ENCODE results near the gene TMPRSS6. TPM values are rescaled to one million over a fixed set of nuclear protein-coding genes. Genes with fewer than 3 reads are reported as not detected.

TMPRSS6 gene
- total and polyA plus RNA-seq, 2 donors: 0.04 TPM; not detected in 1

- no peak for DNase-seq (ENCODE audit: extremely low spot score)
- Histone ChIP-seq H3K4me1 (ENCODE audit: insufficient read depth) (no peaks in the 10 kb centered on the region), H3K4me3 (ENCODE audit: low read depth, low read length) (no peak overlapping the region), H3K36me3 (ENCODE audit: insufficient read depth) (no peaks in the 10 kb centered on the region), H3K27ac (ENCODE audit: low read depth) (no peak overlapping the region)
- WGBS: 77% methylated on average over 16 of the region's 16 CpGs
Observed at GRCh38 chr22:37133304-37134018, 23.9 kb upstream of the TMPRSS6 start.

- no peak overlapping the region for H3K4me3 ChIP-seq (ENCODE audit: low read depth, low read length)
- H3K27ac ChIP-seq (ENCODE audit: low read depth): no peak overlapping the region
- no peaks in the 10 kb centered on the region for H3K4me1 ChIP-seq (ENCODE audit: insufficient read depth)
- H3K36me3 ChIP-seq (ENCODE audit: insufficient read depth): no peaks in the 10 kb centered on the region
- WGBS: 91% methylated on average over 7 of the region's 7 CpGs
- DNase-seq (ENCODE audit: extremely low spot score): no peak
Observed at GRCh38 chr22:37132773-37133172, 23.3 kb upstream of the TMPRSS6 start.

GRCh38 chr22:37129866-37130441 is 20.4 kb upstream of the TMPRSS6 start:
- Histone ChIP-seq H3K4me1 (ENCODE audit: insufficient read depth) (no peaks in the 10 kb centered on the region), H3K36me3 (ENCODE audit: insufficient read depth) (no peaks in the 10 kb centered on the region), H3K27ac (ENCODE audit: low read depth) (no peak overlapping the region), H3K4me3 (ENCODE audit: low read depth, low read length) (no peak overlapping the region)
- no peak for DNase-seq (ENCODE audit: extremely low spot score)
- 85% methylated on average over 14 of the region's 14 CpGs for WGBS

- Histone ChIP-seq H3K27ac (ENCODE audit: low read depth) (no peak overlapping the region), H3K36me3 (ENCODE audit: insufficient read depth) (no peaks in the 10 kb centered on the region), H3K4me3 (ENCODE audit: low read depth, low read length) (no peak overlapping the region), H3K4me1 (ENCODE audit: insufficient read depth) (no peaks in the 10 kb centered on the region)
- 88% methylated on average over 12 of the region's 12 CpGs for WGBS
- no peak for DNase-seq (ENCODE audit: extremely low spot score)
Observed at GRCh38 chr22:37128555-37129281, 19.2 kb upstream of the TMPRSS6 start.

GRCh38 chr22:37127350-37127878 is 17.9 kb upstream of the TMPRSS6 start:
- 43% methylated on average over 14 of the region's 14 CpGs for WGBS
- no peaks in the 10 kb centered on the region for H3K36me3 ChIP-seq (ENCODE audit: insufficient read depth)
- no peak for DNase-seq (ENCODE audit: extremely low spot score)
- H3K4me3 ChIP-seq (ENCODE audit: low read depth, low read length): no peak overlapping the region
- H3K4me1 ChIP-seq (ENCODE audit: insufficient read depth): no peaks in the 10 kb centered on the region
- no peak overlapping the region for H3K27ac ChIP-seq (ENCODE audit: low read depth)

GRCh38 chr22:37126882-37127281 is 17.4 kb upstream of the TMPRSS6 start:
- Histone ChIP-seq H3K36me3 (ENCODE audit: insufficient read depth) (no peaks in the 10 kb centered on the region), H3K4me1 (ENCODE audit: insufficient read depth) (no peaks in the 10 kb centered on the region), H3K27ac (ENCODE audit: low read depth) (no peak overlapping the region), H3K4me3 (ENCODE audit: low read depth, low read length) (no peak overlapping the region)
- no peak for DNase-seq (ENCODE audit: extremely low spot score)
- WGBS: 74% methylated on average over 5 of the region's 5 CpGs

- no peak overlapping the region for H3K4me3 ChIP-seq (ENCODE audit: low read depth, low read length)
- WGBS: 76% methylated on average over 7 of the region's 7 CpGs
- H3K36me3 ChIP-seq (ENCODE audit: insufficient read depth): no peaks in the 10 kb centered on the region
- H3K4me1 ChIP-seq (ENCODE audit: insufficient read depth): no peaks in the 10 kb centered on the region
- no peak overlapping the region for H3K27ac ChIP-seq (ENCODE audit: low read depth)
- DNase-seq (ENCODE audit: extremely low spot score): no peak
Observed at GRCh38 chr22:37126383-37126782, 16.9 kb upstream of the TMPRSS6 start.

- no peak overlapping the region for H3K27ac ChIP-seq (ENCODE audit: low read depth)
- no peaks in the 10 kb centered on the region for H3K36me3 ChIP-seq (ENCODE audit: insufficient read depth)
- no peaks in the 10 kb centered on the region for H3K4me1 ChIP-seq (ENCODE audit: insufficient read depth)
- no peak overlapping the region for H3K4me3 ChIP-seq (ENCODE audit: low read depth, low read length)
- DNase-seq (ENCODE audit: extremely low spot score): no peak
- 72% methylated on average over 7 of the region's 7 CpGs for WGBS
Observed at GRCh38 chr22:37123649-37124048, 14.1 kb upstream of the TMPRSS6 start.

- 82% methylated on average over 3 of the region's 3 CpGs for WGBS
- H3K4me1 ChIP-seq (ENCODE audit: insufficient read depth): no peaks in the 10 kb centered on the region
- no peak overlapping the region for H3K27ac ChIP-seq (ENCODE audit: low read depth)
- no peak overlapping the region for H3K4me3 ChIP-seq (ENCODE audit: low read depth, low read length)
- no peak for DNase-seq (ENCODE audit: extremely low spot score)
- no peaks in the 10 kb centered on the region for H3K36me3 ChIP-seq (ENCODE audit: insufficient read depth)
Observed at GRCh38 chr22:37122598-37123180, 13.2 kb upstream of the TMPRSS6 start.

- Histone ChIP-seq H3K4me3 (ENCODE audit: low read depth, low read length) (no peak overlapping the region), H3K27ac (ENCODE audit: low read depth) (no peak overlapping the region), H3K4me1 (ENCODE audit: insufficient read depth) (no peaks in the 10 kb centered on the region), H3K36me3 (ENCODE audit: insufficient read depth) (no peaks in the 10 kb centered on the region)
- WGBS: 37% methylated on average over 15 of the region's 15 CpGs
- DNase-seq (ENCODE audit: extremely low spot score): no peak
Observed at GRCh38 chr22:37121887-37122591, 12.5 kb upstream of the TMPRSS6 start.

GRCh38 chr22:37120569-37121340 is 11.2 kb upstream of the TMPRSS6 start:
- 92% methylated on average over 11 of the region's 11 CpGs for WGBS
- DNase-seq (ENCODE audit: extremely low spot score): no peak

GRCh38 chr22:37119872-37120271 is 10.4 kb upstream of the TMPRSS6 start:
- WGBS: 87% methylated on average over 13 of the region's 13 CpGs
- Histone ChIP-seq H3K27ac (ENCODE audit: low read depth) (no peak overlapping the region), H3K4me1 (ENCODE audit: insufficient read depth) (no peaks in the 10 kb centered on the region), H3K36me3 (ENCODE audit: insufficient read depth) (no peaks in the 10 kb centered on the region), H3K4me3 (ENCODE audit: low read depth, low read length) (no peak overlapping the region)
- no peak for DNase-seq (ENCODE audit: extremely low spot score)

More at GRCh38 chr22:37120569-37121340, 11.2 kb upstream of the TMPRSS6 start:
- Histone ChIP-seq H3K27ac (ENCODE audit: low read depth) (no peak overlapping the region), H3K4me1 (ENCODE audit: insufficient read depth) (no peaks in the 10 kb centered on the region), H3K36me3 (ENCODE audit: insufficient read depth) (no peaks in the 10 kb centered on the region), H3K4me3 (ENCODE audit: low read depth, low read length) (no peak overlapping the region)
